Brain microvascular endothelial cell (primary cell): Measurements from ENCODE around the gene TRAPPC11.

Experiments
- DNase-seq: peaks from one replicate; pipeline ENCODE4 v3.0.0-alpha.2; 2020
- H3K27ac ChIP-seq: fragments of 250-450 bp; sonication (Bioruptor Pico); 2 replicates; pipeline ENCODE4 v1.5.1; 2020; ENCODE audit warnings: mild to moderate bottlenecking, moderate library complexity
- H3K27me3 ChIP-seq: fragments of 250-450 bp; sonication (Bioruptor Pico); replicated peaks from 2 replicates; pipeline ENCODE4 v1.5.1; 2020; ENCODE audit warnings: mild to moderate bottlenecking
- H3K36me3 ChIP-seq: fragments of 250-450 bp; sonication (Bioruptor Pico); replicated peaks from 2 replicates; pipeline ENCODE4 v1.5.1; 2020; ENCODE audit warnings: mild to moderate bottlenecking
- H3K4me3 ChIP-seq: 2 replicates; pipeline ENCODE4 v1.5.1; 2011; ENCODE audit warnings: low read depth, mild to moderate bottlenecking, control low read depth, low read length, moderate library complexity
- CTCF ChIP-seq: IDR thresholded peaks from 2 replicates; pipeline ENCODE4 v1.5.1; 2011; ENCODE audit warnings: low read depth, mild to moderate bottlenecking, moderate library complexity, low read length, control low read depth, inconsistent platforms; ENCODE audit errors: missing control alignments
- in situ Hi-C: cut with HindIII; loops from 2 replicates; pipeline ENCODE4 v1.10.0; 2017; ENCODE audit warnings: low sequenced_read_pairs, low pct_ligation_motif_present

Gene TRAPPC11

GRCh38 chr4:183670960-183671555, 12.0 kb downstream of the TRAPPC11 start:
- in situ Hi-C loops = no loop called here
- TF ChIP-seq CTCF = no peak
- Histone ChIP-seq H3K27ac (no peak overlapping the region), H3K36me3 (peaks cover 22% of the 10 kb centered on the region), H3K4me3 (no peak overlapping the region), H3K27me3 (no peaks in the 10 kb centered on the region)
- no peak for DNase-seq

GRCh38 chr4:183674153-183674552, 15.1 kb downstream of the TRAPPC11 start:
- no peak for TF ChIP-seq CTCF
- Histone ChIP-seq H3K27ac (no peak overlapping the region), H3K36me3 (peaks cover 23% of the 10 kb centered on the region), H3K4me3 (no peak overlapping the region), H3K27me3 (no peaks in the 10 kb centered on the region)
- DNase-seq = no peak
- in situ Hi-C loops = no loop called here

- Histone ChIP-seq H3K4me3 (no peak overlapping the region), H3K27me3 (no peaks in the 10 kb centered on the region), H3K27ac (no peak overlapping the region), H3K36me3 (peaks cover 20% of the 10 kb centered on the region)
- DNase-seq = no peak
- in situ Hi-C loops = no loop called here
- TF ChIP-seq CTCF = no peak
Observed at GRCh38 chr4:183675625-183676024, 16.5 kb downstream of the TRAPPC11 start.

GRCh38 chr4:183681119-183681518, 22.0 kb downstream of the TRAPPC11 start:
- in situ Hi-C loops = no loop called here
- Histone ChIP-seq H3K4me3 (no peak overlapping the region), H3K36me3 (peaks cover 39% of the 10 kb centered on the region), H3K27ac (no peak overlapping the region), H3K27me3 (no peaks in the 10 kb centered on the region)
- no peak for TF ChIP-seq CTCF
- DNase-seq = no peak

- peaks cover 27% of the 10 kb centered on the region for H3K36me3 ChIP-seq
- no peak overlapping the region for H3K27ac ChIP-seq
- TF ChIP-seq CTCF = no peak
- DNase-seq = no peak
- H3K27me3 ChIP-seq = no peaks in the 10 kb centered on the region
- in situ Hi-C loops = no loop called here
- H3K4me3 ChIP-seq = no peak overlapping the region
Observed at GRCh38 chr4:183686461-183686860, 27.4 kb downstream of the TRAPPC11 start.

GRCh38 chr4:183688216-183688615, 29.1 kb downstream of the TRAPPC11 start:
- H3K27ac ChIP-seq = no peak overlapping the region
- TF ChIP-seq CTCF = no peak
- peaks cover 34% of the 10 kb centered on the region for H3K36me3 ChIP-seq
- DNase-seq = no peak
- H3K27me3 ChIP-seq = no peaks in the 10 kb centered on the region
- in situ Hi-C loops = no loop called here
- no peak overlapping the region for H3K4me3 ChIP-seq
